NCI-H2107 treated with DMSO at 0.1 percent for 48 hours (cell line): ENCODE data around the gene KRT86.
"Not testable (repeated sequence)": the region's sequence is repeated elsewhere in the genome, so short reads cannot be mapped to it uniquely, and the experiment has no call there.

Source experiments
- DNase-seq: peaks from one replicate; lab custom pipeline; 2025; ENCODE audit not compliant: unreplicated experiment; lab: John Stamatoyannopoulos, UW

KRT86 gene

DNA sequence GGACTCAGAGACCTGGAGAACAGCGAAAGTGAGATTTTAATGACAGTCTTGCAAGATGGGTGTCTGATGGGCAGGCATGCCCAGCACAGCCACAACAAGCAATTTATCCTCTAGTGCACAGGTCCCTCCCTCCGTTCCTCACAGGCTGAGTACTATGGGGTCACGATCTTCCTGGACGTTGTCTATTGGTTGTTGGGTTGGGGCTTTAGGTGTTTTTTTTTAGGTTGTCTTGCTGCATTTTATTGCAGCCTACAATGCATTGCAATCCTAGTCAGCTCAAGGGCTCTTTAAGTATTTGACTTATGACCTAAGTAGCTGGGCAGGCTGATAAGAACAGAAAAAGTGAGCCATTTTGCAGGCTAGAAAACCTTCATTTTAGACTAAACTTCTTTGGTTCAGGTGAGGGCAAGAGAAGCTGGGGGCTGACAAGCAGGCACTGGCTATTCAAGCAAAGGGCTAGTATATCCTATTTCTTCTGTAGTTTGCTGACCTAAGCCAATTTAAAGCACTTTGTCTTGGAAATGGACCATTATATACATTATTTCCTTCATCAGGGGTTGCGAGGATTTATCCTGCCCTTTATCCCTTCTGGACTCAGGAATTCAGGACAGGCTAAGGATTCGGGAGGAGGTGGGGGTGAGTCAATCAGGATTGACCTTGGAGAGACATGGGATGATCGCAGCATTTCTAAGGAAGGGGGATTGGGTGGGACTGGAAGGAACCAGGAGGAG, 35.4 kb upstream of the KRT86 start:
- no peak for DNase-seq

DNA sequence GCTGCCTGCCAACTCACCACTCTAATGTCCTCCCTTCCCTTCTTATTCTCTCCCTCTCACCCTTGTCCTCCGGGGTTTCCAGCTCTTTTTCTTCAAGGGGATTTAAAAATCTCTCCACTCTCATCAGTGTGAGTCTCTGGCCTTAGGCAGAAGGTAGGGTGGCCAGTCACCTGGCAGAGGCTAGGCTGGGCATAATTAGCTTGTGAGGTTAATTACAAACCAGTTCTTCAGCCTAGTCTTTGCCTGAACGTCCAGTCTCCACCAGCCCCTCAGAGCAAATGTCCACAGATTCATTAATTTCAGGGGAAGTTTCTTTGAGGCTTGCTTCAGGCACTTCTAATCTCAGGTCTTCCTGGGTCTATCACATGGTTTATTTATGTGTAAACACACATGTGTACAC, 34.7 kb upstream of the KRT86 start:
- no peak for DNase-seq

DNA sequence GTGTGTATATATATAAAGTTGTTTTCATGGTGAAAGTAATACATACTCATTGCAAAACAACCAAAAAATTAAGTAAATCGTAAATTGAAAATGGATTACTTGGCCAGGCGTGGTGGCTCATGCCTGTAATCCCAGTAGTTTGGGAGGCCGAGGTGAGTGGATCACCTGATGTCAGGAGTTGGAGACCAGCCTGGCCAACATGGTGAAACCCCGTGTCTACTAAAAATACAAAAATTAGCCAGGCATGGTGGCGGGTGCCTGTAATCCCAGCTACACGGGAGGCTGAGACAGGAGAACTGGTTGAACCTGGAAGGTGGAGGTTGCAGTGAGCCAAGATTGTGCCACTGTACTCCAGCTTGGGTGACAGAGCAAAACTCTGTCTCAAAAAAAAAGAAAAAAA, 34.2 kb upstream of the KRT86 start:
- DNase-seq = not testable (repeated sequence)

DNA sequence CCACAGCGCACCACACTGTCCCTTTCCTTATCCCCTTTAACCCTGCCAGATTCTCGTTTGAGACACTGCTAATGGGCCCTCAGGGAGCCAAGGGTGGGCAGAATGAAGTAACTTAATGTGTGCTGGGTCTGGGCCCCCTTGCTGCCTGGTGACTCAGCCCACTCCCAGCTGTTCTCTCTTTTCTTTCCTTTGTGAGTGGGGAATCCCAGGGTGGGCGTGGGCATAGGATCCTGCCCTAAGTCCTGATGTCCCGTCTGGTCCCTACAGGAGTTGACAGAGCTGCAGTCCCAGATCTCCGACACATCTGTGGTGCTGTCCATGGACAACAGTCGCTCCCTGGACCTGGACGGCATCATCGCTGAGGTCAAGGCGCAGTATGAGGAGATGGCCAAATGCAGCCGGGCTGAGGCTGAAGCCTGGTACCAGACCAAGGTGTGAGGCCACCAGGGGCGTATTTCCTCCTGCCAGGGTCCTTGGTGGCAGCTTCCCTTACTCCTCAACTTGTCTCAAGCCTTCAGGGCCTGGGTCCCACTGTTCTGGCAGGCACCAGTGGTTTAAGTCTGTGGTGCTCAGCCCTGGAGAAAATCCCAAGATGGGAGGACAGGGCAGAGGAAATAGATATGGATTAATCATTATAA, 33.1 kb upstream of the KRT86 start:
- DNase-seq = no peak

DNA sequence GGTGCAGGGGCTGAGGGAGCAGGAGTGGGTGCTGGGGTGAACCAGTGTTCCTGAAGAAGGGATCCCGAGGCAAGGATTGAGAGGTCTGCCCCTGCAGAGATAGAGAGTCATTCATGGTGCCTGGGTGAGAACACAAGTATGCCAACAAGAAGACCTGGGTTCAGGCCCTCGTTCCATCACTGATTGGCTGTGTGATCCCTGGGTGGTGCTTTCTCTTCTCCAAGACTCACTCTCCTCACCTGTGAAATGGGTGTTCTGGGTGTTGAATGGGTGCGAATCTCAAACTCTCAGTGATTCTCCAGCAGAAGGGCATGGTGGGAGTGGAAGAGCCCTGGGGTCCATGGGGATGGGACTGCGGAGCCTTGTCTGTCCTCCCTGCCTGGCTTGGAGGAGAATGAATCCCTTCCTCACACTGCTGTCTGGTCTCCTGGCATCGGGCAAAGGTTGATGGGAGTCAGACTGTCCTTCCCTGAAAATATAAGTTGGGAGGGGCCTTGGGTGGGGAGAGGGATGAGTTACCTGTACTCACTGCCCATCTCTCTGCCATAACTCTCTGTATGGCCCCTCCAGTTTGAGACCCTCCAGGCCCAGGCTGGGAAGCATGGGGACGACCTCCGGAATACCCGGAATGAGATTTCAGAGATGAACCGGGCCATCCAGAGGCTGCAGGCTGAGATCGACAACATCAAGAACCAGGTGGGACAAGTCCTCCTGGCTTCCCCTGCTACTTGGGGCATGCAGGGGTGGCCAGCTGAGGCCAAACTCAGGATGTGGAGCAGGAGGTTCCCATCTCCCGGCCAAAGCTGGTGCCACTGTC, 31.8 kb upstream of the KRT86 start:
- no peak for DNase-seq

DNA sequence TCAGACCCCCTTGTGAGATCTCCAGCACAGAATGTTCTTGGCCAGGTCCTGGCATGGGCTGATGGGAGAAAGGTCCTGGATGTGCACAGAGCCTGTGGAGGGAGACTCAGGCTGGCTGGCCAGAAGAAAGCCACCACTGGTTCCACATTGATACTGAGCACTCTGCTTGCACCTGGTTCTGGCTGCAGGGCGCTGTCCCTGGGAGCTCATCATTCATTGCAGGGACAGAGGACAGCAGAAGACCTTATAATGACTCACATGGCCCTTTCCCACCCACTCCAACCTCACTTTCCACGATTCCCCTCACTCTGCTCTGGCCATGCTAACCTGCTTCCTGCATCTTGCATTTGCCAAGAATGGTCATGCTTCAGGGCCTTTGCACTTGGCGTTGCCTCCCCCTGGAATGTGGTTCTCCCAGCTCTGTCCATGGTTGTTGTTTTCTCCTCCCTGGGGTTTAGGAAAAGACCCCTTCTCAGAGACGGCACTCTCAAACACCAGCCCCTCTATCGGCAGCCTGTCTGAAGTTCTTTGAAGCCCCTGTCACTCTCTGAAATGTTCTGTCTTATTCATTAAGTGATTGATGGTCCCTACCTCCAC, 31.1 kb upstream of the KRT86 start:
- DNase-seq = no peak

DNA sequence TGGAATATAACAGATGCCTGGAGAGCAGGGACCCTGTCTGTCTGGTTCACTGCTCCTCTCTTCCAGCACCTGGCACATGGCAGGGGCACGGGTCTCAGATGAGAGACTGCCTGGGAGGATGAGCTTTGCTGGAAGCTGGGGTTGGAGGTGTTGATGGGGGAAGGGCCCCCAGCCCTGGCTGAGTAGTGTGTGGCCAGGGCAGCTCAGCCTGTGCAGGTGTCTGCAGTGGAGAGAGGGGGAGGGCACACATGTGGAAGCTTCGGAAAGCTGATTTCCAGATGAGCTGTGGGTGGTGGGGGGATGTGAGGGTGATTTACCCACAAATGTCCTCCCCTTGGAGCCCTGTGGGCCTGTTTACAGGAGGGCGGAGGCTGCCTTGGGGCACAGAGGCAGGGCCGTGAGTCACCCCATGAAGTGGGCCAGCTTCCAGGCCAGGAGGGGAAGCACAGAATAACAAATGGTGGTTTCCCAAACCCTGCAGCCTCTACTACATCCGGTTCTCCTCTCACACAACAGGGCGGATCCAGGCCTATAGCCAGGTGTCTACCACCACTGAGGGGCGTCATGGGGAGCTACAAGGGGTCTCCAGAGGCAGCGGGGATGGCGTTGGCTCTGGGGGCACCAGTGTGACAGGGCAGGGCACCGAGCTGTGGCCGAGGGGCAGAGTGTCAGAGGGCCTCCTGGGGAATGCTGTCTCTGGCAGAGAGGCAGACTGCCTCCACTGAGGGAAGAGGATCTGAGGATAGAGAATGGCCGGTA, 30.4 kb upstream of the KRT86 start:
- DNase-seq = peak; percentile 86

DNA sequence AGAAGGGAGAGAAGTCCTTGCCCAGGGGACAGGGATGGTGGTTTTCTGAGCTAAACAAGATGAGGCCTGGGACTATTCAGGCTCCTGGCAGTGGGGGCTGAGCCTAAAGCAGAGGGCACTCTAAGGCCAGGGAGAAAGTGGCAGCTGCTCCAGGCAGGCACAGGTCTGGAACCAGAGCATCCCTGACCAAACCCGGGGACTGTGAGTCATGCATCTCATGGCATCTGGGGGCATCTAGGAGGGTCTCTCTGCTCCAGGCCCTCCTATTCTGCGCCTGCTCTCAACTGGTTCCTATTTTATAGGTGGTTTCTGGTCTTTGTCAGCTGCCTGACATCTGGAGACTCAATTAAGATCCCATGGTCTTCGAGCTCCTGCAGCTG, 29.8 kb upstream of the KRT86 start:
- no peak for DNase-seq

DNA sequence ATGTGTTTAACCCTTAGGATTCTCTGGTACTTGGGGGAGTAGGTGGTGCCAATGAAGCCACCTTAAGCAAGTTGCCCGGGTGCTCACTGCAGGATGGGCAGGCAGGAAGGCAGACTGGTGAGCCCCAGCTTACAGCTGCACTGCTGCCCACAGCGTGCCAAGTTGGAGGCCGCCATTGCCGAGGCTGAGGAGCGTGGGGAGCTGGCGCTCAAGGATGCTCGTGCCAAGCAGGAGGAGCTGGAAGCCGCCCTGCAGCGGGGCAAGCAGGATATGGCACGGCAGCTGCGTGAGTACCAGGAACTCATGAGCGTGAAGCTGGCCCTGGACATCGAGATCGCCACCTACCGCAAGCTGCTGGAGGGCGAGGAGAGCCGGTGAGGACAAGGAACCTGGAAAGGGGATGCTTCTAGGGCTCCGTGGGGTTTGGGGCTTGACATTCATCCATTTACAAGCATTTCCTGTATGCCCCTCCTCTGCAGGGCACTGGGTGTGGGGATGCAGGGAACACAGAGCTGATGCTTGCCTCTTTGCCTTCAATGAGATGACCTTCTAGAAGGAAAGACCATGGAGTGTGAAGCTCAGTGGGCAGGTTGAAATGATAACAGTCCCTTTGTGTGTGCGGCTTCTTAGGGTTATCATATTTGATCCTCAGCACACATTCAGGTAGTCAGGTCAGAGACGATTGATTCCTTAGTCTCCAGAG, 29.0 kb upstream of the KRT86 start:
- no peak for DNase-seq

DNA sequence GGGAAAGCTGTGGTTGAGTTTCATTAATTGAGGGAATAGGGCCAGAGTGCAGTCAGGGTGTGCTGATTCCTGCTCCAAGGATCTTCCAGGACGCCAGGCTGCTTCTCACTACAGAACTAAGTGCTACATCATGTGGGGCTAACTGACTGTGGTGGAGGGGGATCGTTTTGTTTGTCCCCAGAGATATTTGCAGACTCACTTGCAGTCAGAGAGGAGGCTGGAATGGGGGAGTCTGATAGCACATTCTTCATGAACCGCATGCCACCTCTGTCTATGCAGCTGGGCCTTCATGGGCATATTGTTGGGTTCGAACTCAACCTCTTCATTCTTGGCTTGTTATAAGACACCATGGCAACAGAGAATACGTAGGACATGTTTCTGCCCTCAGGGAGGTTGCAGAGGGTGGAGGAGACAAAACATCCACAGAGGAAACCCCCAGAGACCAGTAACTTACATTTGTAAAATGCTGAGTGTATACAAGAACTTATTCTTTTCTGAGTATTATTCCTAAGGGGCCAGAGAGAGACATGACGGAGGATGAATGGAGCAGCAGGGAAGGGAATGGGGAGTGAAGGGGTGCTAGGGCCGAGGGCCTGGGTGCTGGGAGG, 28.4 kb upstream of the KRT86 start:
- no peak for DNase-seq

DNA sequence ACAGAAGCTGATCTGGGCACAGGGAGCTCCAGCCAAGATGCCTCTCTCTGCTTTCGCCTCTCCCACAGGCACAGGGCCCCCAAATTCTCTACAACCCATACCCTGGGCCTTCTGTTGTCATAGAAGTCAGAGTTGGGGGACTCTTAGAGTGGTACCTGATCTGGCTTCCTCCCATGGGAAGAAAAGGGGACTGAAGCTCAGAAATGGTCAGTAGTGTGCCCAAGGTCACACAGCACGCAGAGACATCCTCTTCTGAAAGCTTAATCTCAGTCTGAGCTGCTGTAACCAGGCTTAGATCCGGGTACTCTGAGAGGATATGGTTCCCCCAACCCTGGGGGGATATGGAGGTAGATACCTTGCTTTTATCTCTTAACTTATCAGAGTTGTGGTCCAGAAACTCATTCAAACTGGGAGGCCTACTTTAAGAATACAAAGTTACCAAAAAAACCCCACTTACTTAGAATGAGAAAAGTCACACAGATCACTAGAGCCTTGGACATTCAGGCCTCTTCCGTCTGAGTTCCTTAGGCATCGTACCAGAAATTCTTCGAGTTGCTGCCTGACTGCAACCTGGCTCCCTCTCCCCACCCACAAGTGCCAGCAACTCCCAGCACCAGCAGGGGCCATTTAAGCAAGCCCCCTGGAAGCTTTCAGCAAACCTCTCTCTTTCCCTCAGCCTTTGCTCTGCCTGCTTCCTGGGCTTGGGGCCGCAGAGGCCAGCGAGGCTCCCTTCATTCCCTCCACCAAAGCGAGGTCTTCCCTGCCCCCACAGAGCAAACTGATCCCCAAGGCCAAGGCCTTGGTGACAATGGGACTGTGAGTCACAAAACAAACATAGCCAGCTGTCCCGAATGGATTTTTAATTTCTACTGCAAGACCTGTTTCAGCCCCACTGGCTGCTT, 27.5 kb upstream of the KRT86 start:
- DNase-seq = peak; percentile 86

DNA sequence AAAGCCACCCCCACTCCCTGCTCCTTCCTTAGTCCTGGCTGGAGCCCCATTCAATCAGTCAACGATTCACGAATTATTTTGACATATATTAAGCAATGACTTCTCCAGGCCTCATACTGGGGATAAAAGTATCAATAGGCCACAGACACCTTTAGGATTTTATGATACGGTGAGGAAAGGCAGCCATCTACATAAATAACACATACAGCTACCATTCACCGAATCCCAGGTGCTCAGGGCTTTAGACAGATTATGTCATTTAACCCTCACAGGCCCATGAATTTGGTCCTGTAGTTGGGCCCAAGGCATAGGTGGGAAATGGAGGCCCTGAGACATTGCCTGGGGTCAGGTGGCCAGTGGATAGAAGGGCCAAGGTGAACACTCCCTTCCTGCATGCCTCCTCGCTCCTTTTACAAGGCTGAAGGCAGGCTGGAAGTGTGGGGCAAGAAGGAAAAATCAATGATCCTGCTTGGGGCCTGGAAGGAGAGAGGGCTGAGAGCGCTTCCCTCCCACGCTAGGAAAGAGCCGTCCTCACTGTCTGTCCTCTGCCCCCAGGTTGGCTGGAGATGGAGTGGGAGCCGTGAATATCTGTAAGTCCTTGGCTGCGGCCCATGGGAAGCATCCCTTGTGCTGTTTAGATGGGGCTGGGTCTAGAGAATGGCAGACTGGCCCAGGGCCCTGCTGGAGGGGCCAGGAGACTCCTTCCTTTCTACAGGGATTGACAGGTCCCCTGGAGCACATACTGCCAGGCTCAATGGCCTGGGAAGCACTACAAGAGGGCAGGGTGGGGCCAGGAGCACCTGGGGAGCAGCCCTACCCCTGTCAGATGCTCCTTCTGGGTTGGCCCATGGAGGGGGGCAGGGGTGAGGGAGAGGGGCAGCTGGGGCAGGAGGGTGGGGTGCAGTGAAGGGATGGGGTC, 26.6 kb upstream of the KRT86 start:
- DNase-seq = no peak

DNA sequence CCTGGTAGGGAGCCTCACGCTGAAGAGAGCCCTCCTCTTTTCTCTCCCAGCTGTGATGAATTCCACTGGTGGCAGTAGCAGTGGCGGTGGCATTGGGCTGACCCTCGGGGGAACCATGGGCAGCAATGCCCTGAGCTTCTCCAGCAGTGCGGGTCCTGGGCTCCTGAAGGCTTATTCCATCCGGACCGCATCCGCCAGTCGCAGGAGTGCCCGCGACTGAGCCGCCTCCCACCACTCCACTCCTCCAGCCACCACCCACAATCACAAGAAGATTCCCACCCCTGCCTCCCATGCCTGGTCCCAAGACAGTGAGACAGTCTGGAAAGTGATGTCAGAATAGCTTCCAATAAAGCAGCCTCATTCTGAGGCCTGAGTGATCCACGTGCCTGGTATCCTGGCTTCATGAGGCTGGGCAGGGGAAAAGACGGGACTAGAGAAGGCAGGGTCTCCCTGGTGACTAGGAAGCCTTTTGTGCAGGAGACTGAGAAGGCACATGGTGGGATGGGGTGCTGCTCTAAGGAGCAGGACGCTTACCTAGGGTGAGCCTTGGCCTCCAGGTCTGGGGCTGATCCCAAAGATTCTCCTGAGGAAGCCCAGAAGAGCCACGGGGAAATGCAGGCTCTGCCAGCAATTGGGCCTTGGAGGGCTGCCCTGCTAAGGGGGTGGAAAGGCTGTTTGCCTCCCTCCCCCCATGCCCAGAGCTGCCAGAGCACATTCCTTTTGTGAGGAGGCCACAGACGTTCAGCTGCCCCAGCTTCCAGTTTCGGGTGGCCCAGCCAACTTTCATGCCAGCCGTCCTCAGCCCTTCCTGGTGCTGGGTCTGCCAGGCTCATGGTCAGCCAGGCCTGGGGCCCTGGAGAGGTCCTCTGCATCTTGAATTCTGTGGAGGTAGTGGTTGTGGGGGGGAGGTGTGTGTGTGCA, 25.6 kb upstream of the KRT86 start:
- DNase-seq = no peak

DNA sequence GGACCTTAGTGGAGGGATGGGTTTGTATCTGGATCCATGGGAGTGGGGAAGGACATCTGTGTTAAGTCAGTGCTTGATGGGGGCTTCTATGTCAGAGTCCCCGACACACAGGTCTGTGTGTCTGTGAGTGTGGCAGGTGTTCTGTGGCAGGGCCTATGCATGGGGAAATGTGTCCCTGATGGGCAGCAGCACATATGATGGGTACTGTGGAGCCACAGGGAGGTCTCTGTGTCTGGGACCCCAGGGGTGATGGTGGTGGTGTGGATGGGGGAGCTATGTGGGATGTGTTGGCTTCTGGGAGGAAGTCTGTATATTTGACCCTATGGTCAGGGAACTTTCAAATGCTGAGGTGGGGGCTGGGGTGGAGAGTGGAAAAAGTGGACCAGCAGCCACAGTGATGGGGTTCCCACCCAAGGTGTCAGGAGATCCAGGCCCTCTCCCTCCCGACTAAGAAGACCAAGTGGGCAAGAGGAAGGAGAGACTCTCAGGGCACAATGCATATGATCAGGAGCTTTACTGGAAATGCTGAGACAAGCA, 24.9 kb upstream of the KRT86 start:
- DNase-seq = no peak

DNA sequence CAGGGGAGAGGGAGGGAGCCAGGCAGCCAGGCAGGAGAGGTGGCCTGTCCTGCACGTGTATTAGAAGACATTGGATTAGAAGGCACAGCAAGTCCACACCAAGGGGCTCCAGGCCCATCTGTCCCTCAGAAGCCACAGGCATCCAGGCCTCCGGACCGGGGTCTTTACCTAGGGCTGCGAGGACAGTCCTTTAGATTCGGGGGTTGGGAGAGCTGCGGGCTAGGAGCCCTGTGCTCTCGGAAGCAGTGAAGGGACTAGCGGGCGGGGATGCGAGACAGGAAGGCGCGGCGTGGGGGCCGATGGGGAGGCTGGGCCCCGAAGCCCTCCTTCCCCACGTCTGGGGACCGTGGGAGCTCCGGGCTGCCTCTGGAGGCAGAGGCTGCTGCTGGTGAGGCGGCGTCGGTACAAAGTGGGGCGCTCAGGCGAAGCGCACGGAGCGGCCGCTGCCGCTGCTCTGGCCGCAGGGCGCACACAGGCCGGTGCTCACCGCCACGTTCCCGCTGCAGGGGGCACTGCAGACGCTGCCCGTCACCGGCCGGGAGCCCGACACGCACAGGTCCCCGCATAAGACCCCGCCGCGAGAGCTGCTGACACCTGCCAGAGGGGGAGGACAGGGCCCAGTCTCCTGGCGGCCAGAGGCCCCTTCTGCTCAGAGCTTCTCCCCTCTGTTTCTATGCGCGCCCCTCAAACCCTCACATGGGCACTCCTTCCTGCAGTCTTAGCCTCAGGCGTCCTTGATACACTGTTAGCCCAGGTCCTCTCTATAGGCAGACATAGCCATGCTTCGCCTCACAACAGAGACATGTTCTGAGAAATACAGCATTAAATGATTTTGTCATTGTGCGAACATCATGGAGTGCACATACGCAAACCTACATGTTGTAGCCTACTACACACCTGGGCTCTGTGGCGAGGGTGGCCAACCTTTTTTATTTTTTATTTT, 24.1 kb upstream of the KRT86 start:
- DNase-seq = no peak
